Aortic smooth muscle cell (primary cell): ENCODE data around the gene NEK8. TPM values are rescaled to one million over a fixed set of nuclear protein-coding genes. Genes with fewer than 3 reads are reported as not detected.

Source experiments
- total RNA-seq: library from RNA; depleted of rRNA; stranded (reverse); fragments of >200 nt; gene quantifications from 2 replicates; pipeline ENCODE4 v1.2.3, GENCODE V29; 2014

The NEK8 gene
- 4.4 and 4.7 TPM in 2 replicates for total RNA-seq

GRCh38 chr17:28728364-28729200 lies at the start of gene NEK8:
NEK8 (plus strand) TSS chr17:28728788; CDS start chr17:28728814, 26 bp downstream.

GRCh38 chr17:28711723-28712031 lies 16.9 kb upstream of the NEK8 start, which contains the start of gene PROCA1:
PROCA1 (minus strand) TSS chr17:28711888; CDS start chr17:28711660, 228 bp downstream.

GRCh38 chr17:28717578-28718332 lies 10.8 kb upstream of the NEK8 start, which contains the start of gene RAB34:
RAB34 (minus strand) TSS chr17:28717868; CDS start chr17:28717266, 602 bp downstream.

GRCh38 chr17:28726226-28726626 lies 2.4 kb upstream of the NEK8 start, which contains the start of gene TLCD1:
TLCD1 (minus strand) TSS chr17:28726233; CDS start chr17:28726097, 136 bp downstream.

GRCh38 chr17:28743243-28744103 lies 14.9 kb downstream of the NEK8 start, which contains the start of gene TRAF4:
TRAF4 (plus strand) TSS chr17:28744011; CDS start chr17:28744113, 102 bp downstream.

Other genes starting within 250 kb of the NEK8 start
- gene FOXN1, start 222.4 kb upstream of the NEK8 start, total RNA-seq, result not detected in 2 replicates
- 19.2 and 19.9 TPM in 2 replicates for gene UNC119, start 176.2 kb upstream of the NEK8 start, total RNA-seq
- gene PIGS, start 157.3 kb upstream of the NEK8 start, total RNA-seq, result 45.0 and 51.4 TPM in 2 replicates
- gene ALDOC, start 151.9 kb upstream of the NEK8 start, total RNA-seq, result 33.3 and 33.5 TPM in 2 replicates
- gene SPAG5, start 129.8 kb upstream of the NEK8 start, total RNA-seq, result 21.9 and 40.0 TPM in 2 replicates
- gene RSKR, start 114.6 kb upstream of the NEK8 start, total RNA-seq, result 5.3 and 6.5 TPM in 2 replicates
- 182 and 257 TPM in 2 replicates for gene BLTP2, start 83.6 kb upstream of the NEK8 start, total RNA-seq
- gene SDF2, start 66.9 kb upstream of the NEK8 start, total RNA-seq, result 69.3 and 88.0 TPM in 2 replicates
- gene SUPT6H, start 66.6 kb upstream of the NEK8 start, total RNA-seq, result 55.5 and 59.6 TPM in 2 replicates
- gene PROCA1, start 16.9 kb upstream of the NEK8 start, total RNA-seq, result 1.1 and 2.0 TPM in 2 replicates
- gene RAB34, start 10.9 kb upstream of the NEK8 start, total RNA-seq, result 185 and 201 TPM in 2 replicates
- 906 and 915 TPM in 2 replicates for gene RPL23A, start 8.8 kb upstream of the NEK8 start, total RNA-seq
- 3.7 and 5.7 TPM in 2 replicates for gene TLCD1, start 2.6 kb upstream of the NEK8 start, total RNA-seq
- 18.1 and 23.9 TPM in 2 replicates for gene TRAF4, start 15.2 kb downstream of the NEK8 start, total RNA-seq
- gene FAM222B, start 114.0 kb downstream of the NEK8 start, total RNA-seq, result 2.4 and 2.8 TPM in 2 replicates
- gene ERAL1, start 126.2 kb downstream of the NEK8 start, total RNA-seq, result 13.6 and 15.2 TPM in 2 replicates
- 39.9 and 43.3 TPM in 2 replicates for gene FLOT2, start 168.9 kb downstream of the NEK8 start, total RNA-seq
- 1.2 and 2.4 TPM in 2 replicates for gene DHRS13, start 174.3 kb downstream of the NEK8 start, total RNA-seq
- gene PHF12, start 222.7 kb downstream of the NEK8 start, total RNA-seq, result 10.3 and 10.4 TPM in 2 replicates